Liver (tissue), 3 donors: ENCODE measurements around the gene DIP2C.

Source experiments
- ATF3 ChIP-seq: IDR thresholded peaks from 2 replicates; pipeline ENCODE4 v1.6.1; 2016; ENCODE audit warnings: antibody characterized with exemption
- CTCF ChIP-seq: fragments of 150-350 bp; IDR thresholded peaks from 2 replicates; pipeline ENCODE4 v1.5.1; 2017; ENCODE audit warnings: improper control_type of control experiment, low read depth, low read length; ENCODE audit not compliant: missing input control
- JUND ChIP-seq, 2 donors: IDR thresholded peaks; 2 replicates each; pipeline ENCODE4 v1.6.1; 2016; ENCODE audit warnings: antibody characterized with exemption in 2 of 2
- MAX ChIP-seq: IDR thresholded peaks from 2 replicates; pipeline ENCODE4 v1.6.1; 2016; ENCODE audit warnings: antibody characterized with exemption
- RAD21 ChIP-seq, 2 donors: IDR thresholded peaks; 2 replicates each; pipeline ENCODE4 v1.6.1; 2016; ENCODE audit warnings: antibody characterized with exemption in 2 of 2, mild to moderate bottlenecking in 2 of 2
- REST ChIP-seq: IDR thresholded peaks from 2 replicates; pipeline ENCODE4 v1.6.1; 2016; ENCODE audit warnings: antibody characterized with exemption, mild to moderate bottlenecking
- RXRA ChIP-seq, 2 donors: IDR thresholded peaks; 2 replicates each; pipeline ENCODE4 v1.6.1; 2017 to 2018; ENCODE audit warnings: antibody characterized with exemption in 2 of 2, mild to moderate bottlenecking in 1 of 2
- SP1 ChIP-seq: IDR thresholded peaks from 2 replicates; pipeline ENCODE4 v1.6.1; 2018; ENCODE audit warnings: antibody characterized with exemption, mild to moderate bottlenecking
- TAF1 ChIP-seq: conservative IDR thresholded peaks from 2 replicates; pipeline ENCODE4 v1.6.1; 2016; ENCODE audit warnings: antibody characterized with exemption, mild to moderate bottlenecking
- YY1 ChIP-seq: IDR thresholded peaks from 2 replicates; pipeline ENCODE4 v1.6.1; 2016; ENCODE audit warnings: antibody characterized with exemption, mild to moderate bottlenecking
- ZBTB33 ChIP-seq: IDR thresholded peaks from 2 replicates; pipeline ENCODE4 v1.6.1; 2016; ENCODE audit warnings: antibody characterized with exemption
- donor health status: healthy.
- donor health status: healthy.

- TF ChIP-seq CTCF (no peak), ZBTB33 (no peak), RAD21 (IDR thresholded peaks at IDR 0.05) (no peak), YY1 (no peak), RXRA (IDR thresholded peaks at IDR 0.05) (no peak), REST (no peak), SP1 (no peak), MAX (no peak), ATF3 (no peak), TAF1 (no peak), JUND (IDR thresholded peaks at IDR 0.05) (no peak)
Observed at GRCh38 chr10:485776-486175, 203.7 kb downstream of the DIP2C start.
